ENCODE results near the gene ABCC9.

DNA sequence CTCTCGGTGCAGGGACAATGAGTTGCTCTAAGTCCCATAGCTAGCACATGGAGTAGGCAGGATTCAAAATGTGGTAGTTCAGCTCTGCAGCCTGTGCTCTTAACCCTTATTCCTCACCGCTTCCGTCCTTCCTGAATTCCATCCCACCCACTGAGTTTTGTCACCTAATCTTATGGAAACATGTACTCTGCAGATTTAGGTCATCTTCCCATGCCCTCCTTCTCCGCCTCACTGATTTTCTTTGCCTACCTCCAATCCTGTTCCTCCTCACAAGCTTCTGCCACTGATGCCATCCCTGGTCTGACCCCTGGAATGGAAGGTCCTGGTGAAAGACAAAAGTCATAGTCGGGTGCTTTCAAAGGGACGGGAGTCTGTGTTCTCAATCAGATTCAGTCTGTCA lies 46.5 kb upstream of the ABCC9 start:
- TF ChIP-seq, protein P1, sequence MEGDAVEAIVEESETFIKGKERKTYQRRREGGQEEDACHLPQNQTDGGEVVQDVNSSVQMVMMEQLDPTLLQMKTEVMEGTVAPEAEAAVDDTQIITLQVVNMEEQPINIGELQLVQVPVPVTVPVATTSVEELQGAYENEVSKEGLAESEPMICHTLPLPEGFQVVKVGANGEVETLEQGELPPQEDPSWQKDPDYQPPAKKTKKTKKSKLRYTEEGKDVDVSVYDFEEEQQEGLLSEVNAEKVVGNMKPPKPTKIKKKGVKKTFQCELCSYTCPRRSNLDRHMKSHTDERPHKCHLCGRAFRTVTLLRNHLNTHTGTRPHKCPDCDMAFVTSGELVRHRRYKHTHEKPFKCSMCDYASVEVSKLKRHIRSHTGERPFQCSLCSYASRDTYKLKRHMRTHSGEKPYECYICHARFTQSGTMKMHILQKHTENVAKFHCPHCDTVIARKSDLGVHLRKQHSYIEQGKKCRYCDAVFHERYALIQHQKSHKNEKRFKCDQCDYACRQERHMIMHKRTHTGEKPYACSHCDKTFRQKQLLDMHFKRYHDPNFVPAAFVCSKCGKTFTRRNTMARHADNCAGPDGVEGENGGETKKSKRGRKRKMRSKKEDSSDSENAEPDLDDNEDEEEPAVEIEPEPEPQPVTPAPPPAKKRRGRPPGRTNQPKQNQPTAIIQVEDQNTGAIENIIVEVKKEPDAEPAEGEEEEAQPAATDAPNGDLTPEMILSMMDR (IDR thresholded peaks at IDR 0.05), result no peak
- TF ChIP-seq POLR2A (IDR thresholded peaks at IDR 0.05), result no peak

Data from Peyer's patch (tissue), 4 donors.